Epidermal melanocyte (primary cell): ENCODE data around the gene DLG5.

Experiments
- DNase-seq: peaks from one replicate; pipeline ENCODE4 v3.0.0; 2011; ENCODE audit warnings: low spot score; ENCODE audit not compliant: insufficient read length

Gene DLG5

DNA sequence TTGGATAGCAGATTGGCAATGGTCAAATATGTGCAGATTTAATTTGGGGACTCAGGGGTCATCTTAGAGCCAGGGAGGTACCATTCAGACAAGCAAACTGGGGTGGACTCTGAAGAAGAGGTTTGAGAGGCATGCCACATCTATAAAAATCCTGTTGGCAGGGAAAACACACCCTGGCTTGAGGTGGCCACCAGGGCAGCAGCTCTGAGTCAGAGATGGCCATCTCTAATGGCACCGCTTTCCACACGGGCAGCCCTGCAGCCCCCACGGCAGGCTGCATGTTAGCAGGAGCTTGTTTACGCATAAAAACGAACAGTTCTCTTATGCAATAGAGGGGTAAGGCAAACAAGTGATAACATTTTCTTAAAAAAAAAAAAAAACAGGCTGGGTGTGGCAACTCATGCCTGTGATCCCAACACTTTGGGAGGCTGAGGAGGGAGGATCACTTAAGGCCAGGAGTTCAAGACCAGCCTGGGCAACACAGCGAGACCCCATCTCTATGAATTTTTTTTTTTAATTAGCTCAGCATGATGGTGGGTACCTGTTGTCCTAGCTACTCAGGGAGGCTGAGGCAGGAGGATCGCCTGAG lies 14.9 kb downstream of the DLG5 start:
- no peak for DNase-seq

DNA sequence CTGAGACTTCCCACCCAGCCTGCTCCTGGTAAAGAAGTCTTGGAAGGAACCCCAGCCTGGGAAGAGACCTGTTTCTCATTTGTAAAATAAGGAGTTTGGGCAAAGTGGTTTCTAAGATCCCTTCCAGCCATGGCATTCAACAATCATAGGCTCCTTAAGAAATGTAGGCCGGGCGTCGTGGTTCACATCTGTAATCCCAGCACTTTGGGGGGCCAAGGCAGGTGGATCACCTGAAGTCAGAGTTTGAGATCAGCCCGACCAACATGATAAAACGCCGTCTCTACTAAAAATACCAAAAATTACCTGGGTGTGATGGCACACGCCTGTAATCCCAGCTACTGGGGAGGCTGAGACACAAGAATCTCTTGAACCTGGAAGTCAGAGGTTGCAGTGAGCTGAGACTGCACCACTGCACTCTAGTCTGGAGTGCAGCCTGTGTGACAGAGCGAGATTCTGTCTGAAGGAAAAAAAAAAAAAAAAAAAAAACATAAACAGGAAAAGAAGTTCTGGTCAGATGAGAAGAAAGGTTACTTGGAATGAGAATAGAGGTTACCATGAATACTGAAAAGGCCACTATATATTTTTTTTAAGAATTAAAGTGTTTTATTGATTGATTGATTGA lies 15.9 kb downstream of the DLG5 start:
- DNase-seq: no peak

- no peak for DNase-seq
Measured at GRCh38 chr10:77909749-77910375, 16.7 kb downstream of the DLG5 start.

GRCh38 chr10:77909021-77909748 lies 17.4 kb downstream of the DLG5 start:
- no peak for DNase-seq

GRCh38 chr10:77907900-77908717 lies 18.4 kb downstream of the DLG5 start:
- DNase-seq: no peak

DNA sequence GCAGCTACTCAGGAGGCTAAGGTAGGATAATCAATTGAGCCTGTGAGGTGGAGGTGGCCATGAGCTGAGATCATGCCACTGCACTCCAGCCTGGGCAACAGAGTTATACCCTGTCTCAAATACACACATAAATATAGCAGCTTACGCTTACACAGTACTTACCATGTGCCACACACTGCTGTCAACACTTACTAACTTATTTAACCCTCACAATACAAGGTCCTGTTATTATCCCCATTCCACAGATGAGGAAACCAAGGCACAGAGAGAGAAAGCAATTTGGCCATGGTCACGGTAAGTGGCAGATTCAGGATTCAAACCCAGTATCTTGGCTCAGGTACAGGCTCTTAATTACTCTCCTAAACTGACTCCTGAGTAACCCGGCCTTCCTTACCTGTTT lies 19.1 kb downstream of the DLG5 start:
- DNase-seq: no peak

- DNase-seq: no peak
Measured at GRCh38 chr10:77906951-77907421, 19.6 kb downstream of the DLG5 start.

DNA sequence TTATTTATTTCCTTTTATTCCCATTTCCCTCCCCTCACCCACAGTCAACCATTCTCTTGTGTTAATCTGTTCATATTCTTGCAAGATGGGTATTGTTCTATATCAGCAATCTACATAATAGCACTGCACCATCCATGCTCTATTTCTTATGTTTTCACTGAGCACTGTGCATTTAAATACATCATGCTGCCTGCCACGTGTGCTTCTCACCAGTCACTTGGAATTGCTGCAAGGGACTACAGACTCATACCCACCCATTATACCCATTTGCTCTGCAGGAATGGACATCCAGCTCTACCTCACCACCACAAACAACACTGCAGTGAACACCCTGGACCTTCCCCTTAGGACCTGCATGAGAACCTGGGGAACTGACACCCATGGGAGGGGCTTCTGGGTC lies 20.8 kb downstream of the DLG5 start:
- no peak for DNase-seq

DNA sequence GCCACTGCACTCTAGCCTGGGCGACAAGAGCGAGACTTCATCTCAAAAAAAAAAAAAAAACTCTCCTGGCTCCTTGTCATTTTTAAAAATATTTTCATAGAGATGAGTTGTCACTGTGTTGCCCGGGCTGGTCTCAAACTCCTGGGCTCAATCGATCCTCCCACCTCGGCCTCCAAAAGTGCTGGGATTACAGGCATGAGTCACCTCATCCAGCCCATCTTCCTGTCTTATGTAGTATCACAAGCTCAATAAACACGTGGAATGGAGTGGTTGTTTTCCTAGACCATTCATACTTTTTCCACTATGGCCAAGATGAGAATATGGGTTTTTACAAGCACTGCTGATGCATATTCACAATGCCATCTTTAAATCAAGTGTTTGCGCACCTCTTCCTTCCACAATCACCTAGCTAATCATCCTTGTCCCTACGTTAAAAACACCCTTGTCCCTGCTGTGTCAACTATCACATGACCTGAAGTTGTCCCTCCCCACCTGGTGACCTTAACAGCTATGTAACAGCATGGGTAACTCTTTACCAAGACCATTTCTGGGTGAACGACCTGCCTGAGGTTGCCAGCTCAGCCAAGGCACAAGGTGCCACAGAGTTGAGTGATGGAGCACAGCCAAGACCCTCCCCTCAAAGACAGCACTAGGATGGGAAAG lies 21.3 kb downstream of the DLG5 start:
- no peak for DNase-seq

GRCh38 chr10:77904100-77904840 lies 22.3 kb downstream of the DLG5 start:
- no peak for DNase-seq

DNA sequence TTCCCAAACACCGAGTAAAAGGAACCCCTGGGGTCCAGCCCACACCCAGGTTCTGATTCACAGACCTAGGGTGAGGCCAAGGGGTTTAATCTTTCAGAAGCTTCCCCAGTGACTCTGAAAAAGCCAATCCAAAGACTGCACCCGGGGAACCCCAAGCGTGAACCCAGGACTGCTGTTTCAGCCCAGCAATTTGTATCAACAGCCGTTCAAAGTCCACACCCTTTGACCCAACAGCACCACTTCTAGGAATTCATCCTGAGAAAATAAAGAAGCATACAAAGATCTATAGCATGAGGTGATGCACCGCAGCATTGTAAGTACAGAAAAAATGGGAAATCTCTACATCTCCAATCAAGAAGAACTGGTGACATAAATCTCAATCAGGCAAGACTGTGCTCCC lies 24.4 kb downstream of the DLG5 start:
- DNase-seq: no peak

DNA sequence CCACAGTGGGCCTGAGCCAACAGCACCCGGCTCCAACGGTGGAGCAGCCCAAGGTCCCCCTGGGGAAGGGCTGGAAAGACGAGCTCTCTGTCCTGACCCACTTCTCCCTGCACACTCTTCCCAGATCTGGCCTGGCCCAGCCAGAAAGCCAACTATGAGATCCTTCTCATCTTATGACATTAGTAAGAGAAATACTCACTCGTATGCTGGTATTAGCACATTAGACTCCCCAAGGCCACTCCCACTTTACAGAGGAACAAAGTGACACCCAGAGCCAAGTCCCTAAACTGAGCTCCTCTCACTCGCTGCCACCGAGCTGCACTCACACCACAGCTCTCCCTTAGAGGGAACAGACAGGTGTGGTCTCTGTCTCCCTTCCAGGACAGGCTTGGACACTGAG lies 24.8 kb downstream of the DLG5 start:
- DNase-seq: no peak

DNA sequence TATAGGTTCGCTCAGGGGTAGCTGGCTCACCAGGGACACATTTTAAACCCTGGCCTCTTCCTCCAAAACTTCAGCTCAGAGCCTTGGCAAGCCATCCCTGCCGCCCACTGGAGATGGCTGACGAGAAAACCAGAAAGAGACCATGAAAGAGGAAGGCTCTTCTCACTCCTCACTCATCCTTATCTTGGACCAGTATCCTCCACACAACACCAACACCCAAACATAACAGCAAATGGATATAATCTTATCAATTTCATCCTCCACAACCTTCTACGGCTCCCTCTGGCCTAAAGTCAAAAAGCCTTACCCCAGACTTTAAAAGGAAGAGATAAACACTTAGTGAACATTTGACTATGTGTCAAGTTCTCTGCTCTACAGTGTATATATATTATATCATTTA lies 26.9 kb downstream of the DLG5 start:
- DNase-seq: no peak

- no peak for DNase-seq
Measured at GRCh38 chr10:77899080-77899477, 27.5 kb downstream of the DLG5 start.

GRCh38 chr10:77898323-77899079 lies 28.1 kb downstream of the DLG5 start:
- DNase-seq: no peak

- no peak for DNase-seq
Measured at GRCh38 chr10:77896058-77896457, 30.5 kb downstream of the DLG5 start.

DNA sequence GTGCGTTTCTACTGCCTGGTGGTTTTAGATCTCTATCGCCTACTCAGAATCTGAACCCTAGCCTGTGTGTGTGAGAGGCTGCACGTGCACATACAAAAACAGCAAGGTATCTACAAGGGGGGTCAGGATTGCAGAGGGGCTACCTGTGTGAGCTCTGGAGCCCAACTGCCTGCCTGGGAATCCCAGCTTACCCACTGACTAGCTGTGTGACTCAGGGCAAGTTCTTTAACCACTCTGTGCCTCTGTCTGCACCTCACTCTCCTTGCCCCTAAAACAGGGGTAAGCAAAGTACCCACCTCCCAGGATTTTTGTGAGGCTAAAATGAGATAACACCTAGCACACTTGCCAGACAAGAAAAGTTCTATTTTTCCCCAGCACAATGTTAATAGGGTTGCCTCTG lies 32.5 kb downstream of the DLG5 start:
- no peak for DNase-seq

GRCh38 chr10:77893386-77893785 lies 33.2 kb downstream of the DLG5 start:
- no peak for DNase-seq

DNA sequence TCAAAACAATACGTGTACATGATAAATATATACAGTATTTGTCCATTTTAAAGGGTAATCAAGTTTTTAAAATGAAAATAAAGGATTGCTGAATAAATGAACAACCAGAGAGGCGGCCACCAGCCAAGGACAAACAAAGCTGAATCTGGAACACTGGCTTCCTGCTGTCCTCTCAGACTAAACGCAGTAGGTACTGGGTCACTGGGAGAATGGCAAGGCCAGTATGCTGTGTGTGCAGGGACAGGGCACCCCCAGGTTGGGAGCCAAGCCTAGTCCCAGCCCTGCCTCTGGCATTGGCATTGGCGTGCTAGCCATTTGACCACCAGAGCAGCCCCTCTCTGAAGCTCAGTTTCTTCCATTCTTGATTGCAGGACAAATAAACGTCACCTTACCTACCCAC lies 33.8 kb downstream of the DLG5 start:
- no peak for DNase-seq
